ENCODE results near the gene ROBO1.
A peak's percentile ranks its signal among the peaks of the same experiment; 100 is the strongest.

Gene ROBO1

GRCh38 chr3:78665776-78666469, 1101.9 kb downstream of the ROBO1 start:
- no peak for DNase-seq

- no peak for DNase-seq
These were observed 1102.7 kb downstream of the ROBO1 start for GRCh38 chr3:78665101-78665500.

- no peak for DNase-seq
These were observed 1106.8 kb downstream of the ROBO1 start for GRCh38 chr3:78660957-78661356.

GRCh38 chr3:78659386-78659987, 1108.3 kb downstream of the ROBO1 start:
- peak; percentile 75 for DNase-seq

GRCh38 chr3:78647726-78648125, 1120.1 kb downstream of the ROBO1 start:
- DNase-seq, result no peak

- DNase-seq, result peak; percentile 92
These were observed 1122.0 kb downstream of the ROBO1 start for GRCh38 chr3:78645628-78646310.

- no peak for DNase-seq
These were observed 1123.0 kb downstream of the ROBO1 start for GRCh38 chr3:78644847-78645246.

- DNase-seq, result no peak
These were observed 1125.4 kb downstream of the ROBO1 start for GRCh38 chr3:78642226-78643035.

- no peak for DNase-seq
These were observed 1126.1 kb downstream of the ROBO1 start for GRCh38 chr3:78641703-78642102.

GRCh38 chr3:78634316-78634715, 1133.5 kb downstream of the ROBO1 start:
- DNase-seq, result no peak

- DNase-seq, result no peak
These were observed 1134.2 kb downstream of the ROBO1 start for GRCh38 chr3:78633626-78634025.

GRCh38 chr3:78632925-78633553, 1134.8 kb downstream of the ROBO1 start:
- peak; percentile 25 for DNase-seq

- DNase-seq, result no peak
These were observed 1138.3 kb downstream of the ROBO1 start for GRCh38 chr3:78629544-78629943.

GRCh38 chr3:78621061-78621716, 1146.6 kb downstream of the ROBO1 start:
- DNase-seq, result peak; percentile 17

- peak; percentile 30 for DNase-seq
These were observed 1153.3 kb downstream of the ROBO1 start for GRCh38 chr3:78614486-78614885.

GRCh38 chr3:78613421-78613879, 1154.3 kb downstream of the ROBO1 start:
- DNase-seq, result no peak

- DNase-seq, result no peak
These were observed 1156.5 kb downstream of the ROBO1 start for GRCh38 chr3:78611278-78611677.

- DNase-seq, result no peak
These were observed 1157.2 kb downstream of the ROBO1 start for GRCh38 chr3:78610462-78611125.

- DNase-seq, result no peak
These were observed 1161.0 kb downstream of the ROBO1 start for GRCh38 chr3:78606756-78607155.

GRCh38 chr3:78605178-78605577, 1162.6 kb downstream of the ROBO1 start:
- no peak for DNase-seq

GRCh38 chr3:78604341-78604740, 1163.5 kb downstream of the ROBO1 start:
- DNase-seq, result no peak

- no peak for DNase-seq
These were observed 1166.5 kb downstream of the ROBO1 start for GRCh38 chr3:78601249-78601648.

Measured in eye (tissue), 1 donor.